GM23338 (cell line): Measurements from ENCODE around the gene SYNDIG1L. TPM values are rescaled to one million over a fixed set of nuclear protein-coding genes. Genes with fewer than 3 reads are reported as not detected.

Experiments used
- ATAC-seq: fragments of 200-7000 bp; cut with Tn5 transposase; 3 replicates; pipeline ENCODE4 v1.9.1; 2020
- DNase-seq: peaks from one replicate; pipeline ENCODE4 v3.0.0-alpha.2; 2015; ENCODE audit warnings: low spot score
- H2AFZ ChIP-seq: fragments of 200-600 bp; sonication (generic); 2 replicates; pipeline ENCODE4 v1.8.0; 2016; ENCODE audit warnings: antibody characterized with exemption, mild to moderate bottlenecking, moderate library complexity
- H3F3A ChIP-seq: fragments of 200-600 bp; sonication (generic); replicated peaks from 2 replicates; pipeline ENCODE4 v1.8.0; 2017; ENCODE audit warnings: antibody characterized with exemption, mixed run types, low read depth
- H3K27ac ChIP-seq: fragments of 200-600 bp; sonication (generic); 2 replicates; pipeline ENCODE4 v1.6.1; 2016; ENCODE audit warnings: low read depth
- H3K27me3 ChIP-seq: fragments of 200-600 bp; sonication (generic); 2 replicates; pipeline ENCODE4 v1.8.0; 2016; ENCODE audit warnings: mild to moderate bottlenecking, mixed run types, moderate library complexity; ENCODE audit not compliant: insufficient read depth
- H3K36me3 ChIP-seq: fragments of 200-600 bp; sonication (generic); 2 replicates; pipeline ENCODE4 v1.8.0; 2016; ENCODE audit warnings: mild to moderate bottlenecking; ENCODE audit not compliant: insufficient read depth
- H3K4me1 ChIP-seq: fragments of 200-600 bp; sonication (generic); 2 replicates; pipeline ENCODE4 v1.8.0; 2016; ENCODE audit warnings: mild to moderate bottlenecking, moderate library complexity; ENCODE audit not compliant: insufficient read depth
- H3K4me2 ChIP-seq: fragments of 200-600 bp; sonication (generic); 2 replicates; pipeline ENCODE4 v1.7.1; 2017; ENCODE audit warnings: mixed run types
- H3K4me3 ChIP-seq: fragments of 200-600 bp; sonication (generic); 2 replicates; pipeline ENCODE4 v1.6.1; 2016; ENCODE audit warnings: mixed run types
- H3K79me2 ChIP-seq: fragments of 200-600 bp; sonication (generic); replicated peaks from 2 replicates; pipeline ENCODE4 v1.8.0; 2017; ENCODE audit warnings: mild to moderate bottlenecking; ENCODE audit not compliant: insufficient read depth
- H3K9me2 ChIP-seq: fragments of 200-600 bp; sonication (generic); 2 replicates; pipeline ENCODE4 v1.8.0; 2017; ENCODE audit not compliant: insufficient read depth
- H4K20me1 ChIP-seq: fragments of 200-600 bp; sonication (generic); replicated peaks from 2 replicates; pipeline ENCODE4 v1.8.0; 2017; ENCODE audit warnings: mild to moderate bottlenecking; ENCODE audit not compliant: insufficient read depth
- H3K27ac Mint-ChIP-seq: 2 replicates; pipeline ENCODE4 v1.8.0; 2020; ENCODE audit warnings: inconsistent platforms, mild to moderate bottlenecking, moderate library complexity, mixed read lengths
- H3K27me3 Mint-ChIP-seq: 3 replicates; pipeline ENCODE4 v1.8.0; 2022; ENCODE audit warnings: low read depth, mild to moderate bottlenecking, moderate library complexity, mixed read lengths, inconsistent platforms; ENCODE audit not compliant: insufficient read depth, poor library complexity
- H3K36me3 Mint-ChIP-seq: 3 replicates; pipeline ENCODE4 v1.8.0; 2021; ENCODE audit warnings: low read depth, mild to moderate bottlenecking, inconsistent platforms, moderate library complexity, mixed read lengths
- H3K4me1 Mint-ChIP-seq: 3 replicates; pipeline ENCODE4 v1.8.0; 2020; ENCODE audit warnings: mild to moderate bottlenecking, inconsistent platforms, mixed read lengths
- H3K4me3 Mint-ChIP-seq: 3 replicates; pipeline ENCODE4 v1.8.0; 2021; ENCODE audit warnings: moderate library complexity, mild to moderate bottlenecking, inconsistent platforms, mixed read lengths
- H3K9me3 Mint-ChIP-seq: 3 replicates; pipeline ENCODE4 v1.8.0; 2020; ENCODE audit warnings: moderate library complexity, mild to moderate bottlenecking, inconsistent platforms, mixed read lengths
- CREB1 ChIP-seq: fragments of 250-450 bp; sonication (Bioruptor Pico); IDR thresholded peaks from 2 replicates; pipeline ENCODE4 v1.5.0; 2020; ENCODE audit warnings: low read depth, mild to moderate bottlenecking, moderate library complexity
- CTCF ChIP-seq, 2 experiments: fragments of 200-600 bp in 1 of 2; sonication (generic) in 1 of 2; conservative IDR thresholded peaks; 2 replicates each; pipeline versions ENCODE4 v1.5.1 to v1.6.1; 2016 to 2017; ENCODE audit warnings: antibody characterized with exemption in 2 of 2, low read depth in 2 of 2, mild to moderate bottlenecking in 2 of 2, moderate library complexity in 1 of 2
- ETS1 ChIP-seq: IDR thresholded peaks from 2 replicates; pipeline ENCODE4 v1.6.1; 2016; ENCODE audit warnings: antibody characterized with exemption
- EZH2 ChIP-seq: fragments of 200-600 bp; sonication (generic); IDR thresholded peaks from one replicate; pipeline ENCODE4 v1.8.0; 2017; ENCODE audit warnings: antibody characterized with exemption, mild to moderate bottlenecking, low read depth; ENCODE audit not compliant: unreplicated experiment
- JUNB ChIP-seq: IDR thresholded peaks from one replicate; pipeline ENCODE4 v1.6.1; 2016; ENCODE audit warnings: antibody characterized with exemption; ENCODE audit not compliant: unreplicated experiment
- POLR2AphosphoS5 ChIP-seq: IDR thresholded peaks from 2 replicates; pipeline ENCODE4 v1.6.1; 2016; ENCODE audit warnings: antibody characterized with exemption, low read depth
- REST ChIP-seq: IDR thresholded peaks from one replicate; pipeline ENCODE4 v1.6.1; 2018; ENCODE audit warnings: antibody characterized with exemption; ENCODE audit not compliant: unreplicated experiment
- ZNF114 ChIP-seq: fragments of 250-450 bp; sonication (Bioruptor Pico); IDR thresholded peaks from 2 replicates; pipeline ENCODE4 v1.5.0; 2020; ENCODE audit warnings: mild to moderate bottlenecking, moderate library complexity
- ZNF331 ChIP-seq: fragments of 250-450 bp; sonication (Bioruptor Pico); IDR thresholded peaks from 2 replicates; pipeline ENCODE4 v1.5.0; 2020; ENCODE audit warnings: low read depth, mild to moderate bottlenecking, moderate library complexity
- ZNF462 ChIP-seq: fragments of 250-450 bp; sonication (Bioruptor Pico); IDR thresholded peaks from 2 replicates; pipeline ENCODE4 v1.5.0; 2020; ENCODE audit warnings: mild to moderate bottlenecking, moderate library complexity
- polyA plus RNA-seq: library from polyadenylated mRNA; unstranded; fragments of >200 nt; fragmentation: Nextera tagmentation; extraction: Ambion mirVana; gene quantifications from 2 replicates; pipeline ENCODE4 v1.2.1, GENCODE V29; 2016
- total RNA-seq: library from RNA; depleted of rRNA; stranded (reverse); fragments of >200 nt; shearing (Covaris generic); gene quantifications from 2 replicates; pipeline ENCODE4 v1.2.3, GENCODE V29; 2014

Gene SYNDIG1L
- total and polyA plus RNA-seq, 2 experiments from 2014 or later, result 0.65 to 2.1 TPM

- no peak for ATAC-seq
- Histone ChIP-seq H4K20me1 (no peaks in the 10 kb centered on the region), H3F3A (no peaks in the 10 kb centered on the region), H3K4me2 (no peak overlapping the region), H3K4me1 (no peaks in the 10 kb centered on the region), H2AFZ (no peak overlapping the region), H3K4me3 (no peak overlapping the region), H3K9me2 (no peaks in the 10 kb centered on the region), H3K27me3 (no peaks in the 10 kb centered on the region), H3K36me3 (no peaks in the 10 kb centered on the region), H3K27ac (no peak overlapping the region), H3K79me2 (no peaks in the 10 kb centered on the region)
- H3K27me3 Mint-ChIP-seq, result no peaks in the 10 kb centered on the region
- peaks cover 8% of the 10 kb centered on the region; the same call in 2 of the 3 replicates for H3K4me1 Mint-ChIP-seq
- no peak for DNase-seq
- H3K9me3 Mint-ChIP-seq, result no peaks in the 10 kb centered on the region
- no peak overlapping the region for H3K4me3 Mint-ChIP-seq
- H3K27ac Mint-ChIP-seq, result no peak overlapping the region
- TF ChIP-seq EZH2 (no peak), JUNB (no peak), POLR2AphosphoS5 (no peak), REST (no peak), ETS1 (no peak)
- no peaks in the 10 kb centered on the region for H3K36me3 Mint-ChIP-seq
Observed at GRCh38 chr14:74462993-74463392, 37.0 kb upstream of the SYNDIG1L start.

- peaks cover 6% of the 10 kb centered on the region; the same call in 1 of the 2 replicates for H3K4me1 ChIP-seq
- no peak overlapping the region for H3K4me2 ChIP-seq
- DNase-seq (no peak), ATAC-seq (no peak)
- Mint-ChIP-seq H3K4me3 (no peak overlapping the region; the same call in 2 of the 3 replicates), H3K9me3 (peaks cover 10% of the 10 kb centered on the region), H3K27me3 (peaks cover 5% of the 10 kb centered on the region), H3K27ac (0 out of 2 replicates have a peak overlapping the region, but pooled peaks have one; percentile 16), H3K4me1 (peaks cover 12% of the 10 kb centered on the region; the same call in 2 of the 3 replicates), H3K36me3 (peaks cover 7% of the 10 kb centered on the region; the same call in 1 of the 3 replicates)
- H3K27me3 ChIP-seq, result no peaks in the 10 kb centered on the region
- H4K20me1 ChIP-seq, result no peaks in the 10 kb centered on the region
- no peaks in the 10 kb centered on the region for H3F3A ChIP-seq
- no peak overlapping the region for H3K27ac ChIP-seq
- no peaks in the 10 kb centered on the region for H3K36me3 ChIP-seq
- H3K4me3 ChIP-seq, result no peak overlapping the region
- H3K9me2 ChIP-seq, result no peaks in the 10 kb centered on the region
- no peaks in the 10 kb centered on the region for H3K79me2 ChIP-seq
- H2AFZ ChIP-seq, result peak overlapping the region; percentile 72; the same call in 1 of the 2 replicates
- TF ChIP-seq ZNF462 (CRISPR knock-in tag) (no peak), CREB1 (no peak), POLR2AphosphoS5 (no peak), ZNF114 (no peak), ZNF331 (CRISPR knock-in tag) (no peak), CTCF (conservative IDR thresholded peaks at IDR 0.05; ENCODE audit: low read depth in 2 of 2) (no peak)
Observed at GRCh38 chr14:74459976-74460375, 34.0 kb upstream of the SYNDIG1L start.
